Naive B cell (primary cell): Measurements from ENCODE around the gene LYRM4. TPM values are rescaled to one million over a fixed set of nuclear protein-coding genes. Genes with fewer than 3 reads are reported as not detected.

Experiments used
- ATAC-seq, 2 donors: fragments of 150-1000 bp; cut with Tn5 transposase; 2 replicates each; pipeline ENCODE4 v1.10.0; 2021; ENCODE audit warnings: low read depth in 2 of 2, mild to moderate bottlenecking in 2 of 2, moderate library complexity in 2 of 2
- DNase-seq: peaks from one replicate; pipeline ENCODE4 v3.0.0; 2022
- H3K27ac Mint-ChIP-seq, 6 donors: one replicate each; pipeline ENCODE4 v1.8.0; 2020 to 2022; ENCODE audit warnings: mild to moderate bottlenecking in 6 of 6, mixed read lengths in 6 of 6, moderate library complexity in 5 of 6, inconsistent platforms in 2 of 6
- H3K27me3 Mint-ChIP-seq, 3 donors: one replicate each; pipeline ENCODE4 v1.8.0; 2021 to 2022; ENCODE audit warnings: mixed read lengths in 3 of 3, mild to moderate bottlenecking in 1 of 3
- H3K36me3 Mint-ChIP-seq, 2 donors: one replicate each; pipeline ENCODE4 v1.8.0; 2020 to 2022; ENCODE audit warnings: mixed read lengths in 2 of 2, inconsistent platforms in 1 of 2, mild to moderate bottlenecking in 1 of 2
- H3K4me1 Mint-ChIP-seq, 3 donors: one replicate each; pipeline ENCODE4 v1.8.0; 2020 to 2022; ENCODE audit warnings: mixed read lengths in 3 of 3, inconsistent platforms in 1 of 3, mild to moderate bottlenecking in 1 of 3, moderate library complexity in 1 of 3
- H3K4me3 Mint-ChIP-seq, 8 donors: one replicate each; pipeline ENCODE4 v1.8.0; 2020 to 2022; ENCODE audit warnings: mild to moderate bottlenecking in 8 of 8, mixed read lengths in 8 of 8, moderate library complexity in 8 of 8, inconsistent platforms in 2 of 8
- H3K9me3 Mint-ChIP-seq, 7 donors: one replicate each; pipeline ENCODE4 v1.8.0; 2020 to 2022; ENCODE audit warnings: mixed read lengths in 7 of 7, mild to moderate bottlenecking in 5 of 7, inconsistent platforms in 2 of 7, moderate library complexity in 1 of 7
- polyA plus RNA-seq, 6 donors: library from polyadenylated mRNA; unstranded; fragments of 300-500 nt; fragmentation: Illumina TruSeq; gene quantifications; one replicate each; pipeline ENCODE4 v1.2.3, GENCODE V29; 2021; ENCODE audit warnings: low read depth in 6 of 6

The LYRM4 gene
- polyA plus RNA-seq, 6 donors from 2014 or later, result 33.1 to 44.6 (median 40.7) TPM

DNA sequence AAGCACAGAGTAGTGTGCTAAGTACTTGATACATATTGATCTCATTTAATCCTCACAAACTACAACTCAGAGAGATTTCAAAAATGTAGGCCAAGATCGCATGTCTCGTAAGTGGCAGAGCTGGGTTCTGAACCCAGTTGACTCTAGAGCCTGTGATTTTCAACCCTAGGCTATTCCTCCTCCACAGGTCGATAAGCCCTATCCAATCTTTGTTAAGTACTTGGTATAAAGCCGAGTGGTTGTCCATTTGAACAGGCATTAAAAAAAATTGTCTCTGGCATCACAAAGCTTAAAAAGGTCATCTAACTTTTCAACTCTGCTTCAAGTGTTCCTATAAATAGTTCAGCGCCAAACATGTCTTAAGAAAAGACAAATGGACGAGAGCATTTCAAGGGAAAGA is 37.4 kb downstream of the LYRM4 start:
- DNase-seq (no peak), ATAC-seq (no peak)
- H3K4me3 Mint-ChIP-seq, result no peak overlapping the region
- peaks cover 0 to 11% of the 10 kb centered on the region in 2 donors for H3K36me3 Mint-ChIP-seq
- H3K4me1 Mint-ChIP-seq, result no peaks in the 10 kb centered on the region
- H3K9me3 Mint-ChIP-seq, result no peaks in the 10 kb centered on the region
- no peak overlapping the region for H3K27ac Mint-ChIP-seq
- no peaks in the 10 kb centered on the region for H3K27me3 Mint-ChIP-seq

GRCh38 chr6:5220443-5220842 is 40.3 kb downstream of the LYRM4 start:
- no peak for ATAC-seq
- H3K4me3 Mint-ChIP-seq, result no peak overlapping the region
- H3K27ac Mint-ChIP-seq, result no peak overlapping the region
- no peak for DNase-seq
- no peaks in the 10 kb centered on the region for H3K9me3 Mint-ChIP-seq
- peaks cover 0 to 4% (median 3%) of the 10 kb centered on the region in 3 donors for H3K4me1 Mint-ChIP-seq
- no peaks in the 10 kb centered on the region for H3K27me3 Mint-ChIP-seq
- H3K36me3 Mint-ChIP-seq, result peaks cover 0 to 11% of the 10 kb centered on the region in 2 donors

GRCh38 chr6:5219011-5219691 is 41.6 kb downstream of the LYRM4 start:
- peaks cover 2 to 11% of the 10 kb centered on the region in 2 donors for H3K36me3 Mint-ChIP-seq
- no peaks in the 10 kb centered on the region for H3K27me3 Mint-ChIP-seq
- H3K4me3 Mint-ChIP-seq, result no peak overlapping the region

DNA sequence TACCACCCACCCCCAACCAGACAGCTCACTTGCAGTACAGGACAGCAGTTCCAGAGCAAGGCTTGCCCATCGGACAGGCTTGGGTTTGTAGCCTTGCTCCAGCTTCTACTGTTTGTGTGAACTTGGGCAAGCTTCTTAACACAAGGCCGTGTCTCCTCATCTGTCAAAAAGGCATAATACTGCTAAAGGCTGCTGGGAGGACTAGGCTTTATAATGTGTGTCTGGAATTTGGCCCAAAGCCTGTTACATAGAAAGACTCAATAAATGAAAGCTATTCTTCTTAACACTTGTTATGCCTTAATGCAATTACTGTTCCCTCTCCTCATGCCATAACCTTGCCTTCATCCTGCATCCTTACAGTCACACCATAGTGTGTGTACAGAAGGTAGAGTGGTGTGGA is 43.4 kb downstream of the LYRM4 start:
- H3K27ac Mint-ChIP-seq, result peak overlapping the region in 3 of 6 donors; percentile 67 to 84 (median 71)
- no peak for DNase-seq
- H3K27me3 Mint-ChIP-seq, result no peaks in the 10 kb centered on the region
- H3K4me1 Mint-ChIP-seq, result peaks cover 0 to 13% (median 4%) of the 10 kb centered on the region in 3 donors
- no peaks in the 10 kb centered on the region for H3K9me3 Mint-ChIP-seq
- no peak for ATAC-seq
- no peak overlapping the region for H3K4me3 Mint-ChIP-seq
- H3K36me3 Mint-ChIP-seq, result peaks cover 11 to 18% of the 10 kb centered on the region in 2 donors

More at GRCh38 chr6:5219011-5219691, 41.6 kb downstream of the LYRM4 start:
- Mint-ChIP-seq H3K9me3 (no peaks in the 10 kb centered on the region), H3K4me1 (peaks cover 0 to 6% (median 4%) of the 10 kb centered on the region in 3 donors), H3K27ac (peak overlapping the region in 1 of 6 donors; percentile 57)
- DNase-seq, result no peak
- ATAC-seq, result no peak

DNA sequence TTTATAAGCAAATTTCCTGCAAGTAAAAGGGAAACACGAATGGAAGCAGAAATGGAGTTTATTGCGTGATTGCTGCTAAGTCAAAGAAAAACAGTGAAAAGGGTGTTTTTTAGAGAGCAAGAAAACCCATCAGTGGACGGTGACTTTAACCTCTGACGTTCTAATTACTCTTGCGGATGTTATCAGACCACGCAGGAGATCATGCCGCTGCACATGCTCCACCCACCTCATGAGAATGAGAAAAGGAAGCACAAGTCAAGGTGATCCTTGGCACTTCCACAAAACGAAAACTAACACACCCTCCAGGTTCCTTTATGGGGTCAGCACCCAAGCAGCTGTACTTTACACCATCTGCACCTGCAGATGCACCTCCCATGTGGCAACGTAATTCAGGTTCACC is 45.0 kb downstream of the LYRM4 start:
- Mint-ChIP-seq H3K9me3 (no peaks in the 10 kb centered on the region), H3K4me3 (no peak overlapping the region), H3K27me3 (no peaks in the 10 kb centered on the region), H3K27ac (peak overlapping the region in 3 of 6 donors; percentile 31 to 62 (median 60)), H3K36me3 (peaks cover 10 to 21% of the 10 kb centered on the region in 2 donors), H3K4me1 (peaks cover 0 to 13% (median 4%) of the 10 kb centered on the region in 3 donors)
- DNase-seq, result peak; percentile 17
- ATAC-seq, result peak; percentile 68 to 70

GRCh38 chr6:5215159-5215558 is 45.6 kb downstream of the LYRM4 start:
- DNase-seq, result no peak
- H3K36me3 Mint-ChIP-seq, result peaks cover 16 to 21% of the 10 kb centered on the region in 2 donors
- H3K4me3 Mint-ChIP-seq, result no peak overlapping the region
- H3K4me1 Mint-ChIP-seq, result peaks cover 0 to 13% (median 4%) of the 10 kb centered on the region in 3 donors
- H3K9me3 Mint-ChIP-seq, result no peaks in the 10 kb centered on the region
- ATAC-seq, result no peak
- H3K27ac Mint-ChIP-seq, result peak overlapping the region in 1 of 6 donors; percentile 62
- no peaks in the 10 kb centered on the region for H3K27me3 Mint-ChIP-seq

GRCh38 chr6:5214570-5215052 is 46.1 kb downstream of the LYRM4 start:
- Mint-ChIP-seq H3K9me3 (no peaks in the 10 kb centered on the region), H3K27ac (peak overlapping the region in 1 of 6 donors; percentile 48), H3K4me3 (no peak overlapping the region), H3K27me3 (no peaks in the 10 kb centered on the region), H3K36me3 (peaks cover 17 to 21% of the 10 kb centered on the region in 2 donors), H3K4me1 (peaks cover 0 to 13% (median 4%) of the 10 kb centered on the region in 3 donors)
- ATAC-seq, result no peak
- no peak for DNase-seq

DNA sequence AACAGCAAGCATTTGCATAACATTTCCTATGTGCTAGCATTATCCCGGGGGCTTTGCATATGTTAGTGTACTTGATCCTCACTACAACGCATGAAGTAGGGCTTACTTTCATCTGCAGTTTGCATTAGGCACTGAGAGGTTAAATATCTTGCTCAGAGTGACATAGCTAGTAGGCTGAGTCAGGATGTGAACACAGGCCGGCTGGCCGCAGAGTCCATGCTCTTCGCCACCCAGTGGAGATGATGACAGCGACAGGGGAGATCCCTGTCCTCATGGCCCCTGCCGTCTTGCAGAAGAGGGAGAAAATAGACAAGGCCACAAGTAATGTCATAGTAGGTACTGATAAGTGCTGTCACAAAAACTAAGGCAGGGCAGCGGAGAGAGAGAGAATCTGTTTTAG is 46.9 kb downstream of the LYRM4 start:
- ATAC-seq, result no peak
- peak overlapping the region in 1 of 6 donors; percentile 34 for H3K27ac Mint-ChIP-seq
- no peak for DNase-seq
- H3K4me1 Mint-ChIP-seq, result peaks cover 0 to 13% (median 4%) of the 10 kb centered on the region in 3 donors
- H3K4me3 Mint-ChIP-seq, result no peak overlapping the region
- H3K9me3 Mint-ChIP-seq, result no peaks in the 10 kb centered on the region
- H3K27me3 Mint-ChIP-seq, result no peaks in the 10 kb centered on the region
- peaks cover 17 to 21% of the 10 kb centered on the region in 2 donors for H3K36me3 Mint-ChIP-seq

DNA sequence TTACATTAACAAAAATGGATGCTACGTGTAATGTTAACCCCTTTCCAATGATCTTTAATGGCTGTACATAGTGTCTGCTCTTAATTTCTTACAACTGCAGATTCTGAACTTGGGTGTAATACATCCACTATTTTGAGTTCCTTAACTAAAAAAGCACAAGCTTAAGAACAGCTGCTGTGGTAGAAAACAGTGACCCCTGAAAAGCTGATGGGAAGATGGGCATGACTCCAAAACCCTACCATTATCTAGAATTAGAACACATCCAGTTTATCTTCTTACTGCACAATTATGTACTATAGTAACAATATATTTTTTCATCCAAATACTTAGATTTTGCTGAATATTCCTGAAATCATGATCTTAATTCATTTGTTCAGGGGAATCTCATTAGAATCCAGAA is 49.3 kb downstream of the LYRM4 start:
- H3K27ac Mint-ChIP-seq, result no peak overlapping the region
- peaks cover 21 to 29% of the 10 kb centered on the region in 2 donors for H3K36me3 Mint-ChIP-seq
- DNase-seq (no peak), ATAC-seq (no peak)
- H3K9me3 Mint-ChIP-seq, result no peaks in the 10 kb centered on the region
- H3K4me1 Mint-ChIP-seq, result peaks cover 0 to 10% (median 4%) of the 10 kb centered on the region in 3 donors
- no peak overlapping the region for H3K4me3 Mint-ChIP-seq
- H3K27me3 Mint-ChIP-seq, result no peaks in the 10 kb centered on the region

DNA sequence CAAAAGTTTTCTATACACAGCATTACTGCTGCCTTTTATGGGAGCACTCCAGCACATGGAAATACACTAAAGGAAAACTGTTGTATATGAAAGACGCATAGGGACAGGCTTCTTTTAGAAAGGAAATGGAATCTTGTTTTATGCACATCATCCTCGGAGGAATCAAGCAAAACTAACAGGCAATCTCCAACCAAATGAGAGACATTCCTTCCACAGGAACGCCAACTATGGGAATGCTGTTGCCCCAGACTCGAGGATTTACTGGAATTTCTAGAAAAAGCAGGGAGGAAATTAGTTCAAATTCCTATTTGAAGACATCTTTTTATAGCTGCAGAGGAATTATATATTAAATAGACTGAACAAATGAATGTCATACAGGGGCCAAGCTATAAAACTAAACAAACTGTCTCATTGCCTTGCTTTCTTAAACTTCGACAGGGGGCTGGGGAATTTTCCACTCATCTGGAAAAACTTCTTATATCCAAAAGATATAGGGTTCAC is 52.2 kb downstream of the LYRM4 start:
- ATAC-seq (no peak), DNase-seq (no peak)
- Mint-ChIP-seq H3K27ac (peak overlapping the region in 2 of 6 donors; percentile 10 to 15), H3K4me3 (no peak overlapping the region), H3K27me3 (no peaks in the 10 kb centered on the region), H3K36me3 (peaks cover 12 to 29% of the 10 kb centered on the region in 2 donors), H3K9me3 (no peaks in the 10 kb centered on the region), H3K4me1 (peaks cover 0 to 4% (median 0%) of the 10 kb centered on the region in 3 donors)

DNA sequence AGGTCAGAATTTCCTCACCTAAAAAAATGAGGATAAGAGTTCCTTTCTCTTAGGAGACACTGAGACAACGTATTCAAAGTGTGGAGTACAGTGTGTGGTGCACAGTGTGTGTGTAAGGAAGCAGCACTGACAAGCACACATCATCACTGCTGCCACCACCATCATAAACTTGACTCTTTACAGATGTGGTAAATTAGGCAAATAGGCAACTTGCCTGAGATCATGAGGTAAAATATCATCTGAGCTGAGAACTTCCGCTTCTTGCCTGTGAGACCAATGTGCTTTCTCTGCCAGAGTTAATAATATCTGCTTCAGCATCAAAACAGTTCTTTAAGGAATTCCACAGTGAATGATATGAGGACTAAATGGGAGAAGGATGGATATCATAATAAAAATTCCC is 52.7 kb downstream of the LYRM4 start:
- H3K27me3 Mint-ChIP-seq, result no peaks in the 10 kb centered on the region
- peaks cover 10 to 29% of the 10 kb centered on the region in 2 donors for H3K36me3 Mint-ChIP-seq
- H3K4me3 Mint-ChIP-seq, result no peak overlapping the region
- H3K9me3 Mint-ChIP-seq, result no peaks in the 10 kb centered on the region
- DNase-seq (no peak), ATAC-seq (peak; percentile 60 to 74)
- peaks cover 0 to 4% (median 0%) of the 10 kb centered on the region in 3 donors for H3K4me1 Mint-ChIP-seq
- H3K27ac Mint-ChIP-seq, result peak overlapping the region in 1 of 6 donors; percentile 15

GRCh38 chr6:5206920-5207561 is 53.7 kb downstream of the LYRM4 start:
- Mint-ChIP-seq H3K4me3 (no peak overlapping the region), H3K4me1 (no peaks in the 10 kb centered on the region), H3K36me3 (peaks cover 0 to 22% of the 10 kb centered on the region in 2 donors), H3K27ac (no peak overlapping the region), H3K9me3 (no peaks in the 10 kb centered on the region), H3K27me3 (no peaks in the 10 kb centered on the region)
- DNase-seq, result no peak
- no peak for ATAC-seq

- H3K9me3 Mint-ChIP-seq, result no peaks in the 10 kb centered on the region
- H3K4me3 Mint-ChIP-seq, result peak overlapping the region in 1 of 8 donors; percentile 2
- H3K4me1 Mint-ChIP-seq, result no peaks in the 10 kb centered on the region
- H3K27me3 Mint-ChIP-seq, result no peaks in the 10 kb centered on the region
- ATAC-seq (no peak), DNase-seq (no peak)
- H3K27ac Mint-ChIP-seq, result no peak overlapping the region
- H3K36me3 Mint-ChIP-seq, result peaks cover 0 to 19% of the 10 kb centered on the region in 2 donors
These were observed 54.6 kb downstream of the LYRM4 start for GRCh38 chr6:5205877-5206850.
